HepG2 (cell line): ENCODE measurements around the gene GPATCH8. TPM values are rescaled to one million over a fixed set of nuclear protein-coding genes. Genes with fewer than 3 reads are reported as not detected.
"Not testable (repeated sequence)": the region's sequence is repeated elsewhere in the genome, so short reads cannot be mapped to it uniquely, and the experiment has no call there.

Experiments
- HOXA3 ChIP-seq: sonication (generic); formaldehyde crosslinking; IDR thresholded peaks from 2 replicates; pipeline ENCODE4 v1.5.0; 2020; ENCODE audit warnings: missing genetic modification reagents
- SALL1 ChIP-seq: sonication (generic); formaldehyde crosslinking; IDR thresholded peaks from 2 replicates; pipeline ENCODE4 v1.8.0; 2022; ENCODE audit warnings: mild to moderate bottlenecking, missing genetic modification reagents
- ZBTB40 ChIP-seq, 2 experiments: fragments of 450-650 bp in 1 of 2; sonication (generic) in 1 of 2; formaldehyde crosslinking in 1 of 2; IDR thresholded peaks; 2 replicates each; pipeline versions ENCODE4 v1.6.1 to v1.8.0; 2016 to 2022; ENCODE audit warnings: antibody characterized with exemption in 1 of 2, mild to moderate bottlenecking in 1 of 2, missing genetic modification reagents in 1 of 2
- ZNF225 ChIP-seq: sonication (generic); formaldehyde crosslinking; IDR thresholded peaks from 2 replicates; pipeline ENCODE4 v1.4.0; 2020; ENCODE audit warnings: mild to moderate bottlenecking, missing genetic modification reagents
- ZNF350 ChIP-seq: sonication (generic); formaldehyde crosslinking; IDR thresholded peaks from 2 replicates; pipeline ENCODE4 v1.4.0; 2020; ENCODE audit warnings: mild to moderate bottlenecking, low read depth, missing genetic modification reagents, borderline replicate concordance
- ZNF563 ChIP-seq: sonication (generic); formaldehyde crosslinking; IDR thresholded peaks from 2 replicates; pipeline ENCODE4 v1.8.0; 2022; ENCODE audit warnings: mild to moderate bottlenecking, moderate library complexity, missing genetic modification reagents
- ZNF567 ChIP-seq: sonication (generic); formaldehyde crosslinking; IDR thresholded peaks from 2 replicates; pipeline ENCODE4 v1.8.1; 2023; ENCODE audit warnings: mild to moderate bottlenecking, missing genetic modification reagents, borderline replicate concordance
- ZNF687 ChIP-seq: sonication (generic); formaldehyde crosslinking; IDR thresholded peaks from 2 replicates; pipeline ENCODE4 v1.5.1; 2020; ENCODE audit warnings: mild to moderate bottlenecking, missing genetic modification reagents, moderate library complexity
- ZNF704 ChIP-seq: sonication (generic); formaldehyde crosslinking; IDR thresholded peaks from 2 replicates; pipeline ENCODE4 v1.8.1; 2023; ENCODE audit warnings: mild to moderate bottlenecking, inconsistent platforms, moderate library complexity, missing genetic modification reagents, borderline replicate concordance
- polyA plus RNA-seq, 8 experiments: library from polyadenylated mRNA; depleted of rRNA in 3 of 8; stranded (reverse) in 7 of 8; unstranded in 1 of 8; fragments of >200 nt; fragmentation: Illumina TruSeq in 4 of 8; extraction: Trizol in 4 of 8; gene quantifications; 2 replicates each; pipeline versions ENCODE4 v1.2.1 to v1.2.3, GENCODE V29; 2011 to 2016; ENCODE audit warnings: low read depth in 4 of 8, missing spikeins in 1 of 8, mixed read lengths in 1 of 8; ENCODE audit not compliant: insufficient read depth in 1 of 8
- total RNA-seq, 5 experiments: library from RNA; depleted of rRNA; stranded (reverse); fragments of >200 nt; fragmentation: Illumina TruSeq; extraction: Trizol; gene quantifications; 2 replicates each; pipeline ENCODE4 v1.2.3, GENCODE V29; 2016; ENCODE audit warnings: low read depth in 1 of 5

The GPATCH8 gene
- total and polyA plus RNA-seq, 2 of the 13 experiments (the other 11 are each of a cell fraction or from before 2014, with no cell fraction given), result 20.7 to 21.5 TPM

- not testable (repeated sequence) for TF ChIP-seq ZBTB40 (IDR thresholded peaks at IDR 0.05)
- 0 out of 2 replicates have a peak, but pooled peaks have one; percentile 15 for TF ChIP-seq ZBTB40 (CRISPR knock-in tag; IDR thresholded peaks at IDR 0.05)
- peak; percentile 34; the same call in 1 of the 2 replicates for TF ChIP-seq ZNF225 (CRISPR knock-in tag)
- 0 out of 2 replicates have a peak, but pooled peaks have one; percentile 10 for TF ChIP-seq ZNF704 (CRISPR knock-in tag)
- TF ChIP-seq ZNF687 (CRISPR knock-in tag), result peak; percentile 53; the same call in 1 of the 2 replicates
- TF ChIP-seq ZNF567, result peak; percentile 43; the same call in 1 of the 2 replicates
- 0 out of 2 replicates have a peak, but pooled peaks have one; percentile 22 for TF ChIP-seq HOXA3 (CRISPR knock-in tag)
- TF ChIP-seq ZNF563 (CRISPR knock-in tag), result 0 out of 2 replicates have a peak, but pooled peaks have one; percentile 18
- TF ChIP-seq ZNF350 (CRISPR knock-in tag), result 0 out of 2 replicates have a peak, but pooled peaks have one; percentile 20
- 0 out of 2 replicates have a peak, but pooled peaks have one; percentile 19 for TF ChIP-seq SALL1 (CRISPR knock-in tag)
Measured at GRCh38 chr17:44368391-44369243, 134.6 kb downstream of the GPATCH8 start (continued).
